Spinal cord (tissue), 10 donors: Measurements from ENCODE around the gene MRGPRX3. TPM values are rescaled to one million over a fixed set of nuclear protein-coding genes. Genes with fewer than 3 reads are reported as not detected.
A peak's percentile ranks its signal among the peaks of the same experiment; 100 is the strongest.

Experiments used
- DNase-seq, 6 donors: peaks; one replicate each; pipeline versions ENCODE4 v3.0.0 to v3.0.0-alpha.2; 2013 to 2015; ENCODE audit warnings: low spot score in 6 of 6, low read depth in 4 of 6
- H3K27ac ChIP-seq: one replicate; pipeline ENCODE4 v1.5.1; 2013; ENCODE audit warnings: low read depth, low read length, control low read depth
- H3K27me3 ChIP-seq: one replicate; pipeline ENCODE4 v1.6.1; 2013; ENCODE audit warnings: low read length; ENCODE audit not compliant: control insufficient read depth, insufficient read depth
- H3K36me3 ChIP-seq: one replicate; pipeline ENCODE4 v1.6.1; 2013; ENCODE audit warnings: low read length; ENCODE audit not compliant: control insufficient read depth, insufficient read depth
- H3K4me1 ChIP-seq: one replicate; pipeline ENCODE4 v1.6.1; 2013; ENCODE audit warnings: low read length; ENCODE audit not compliant: control insufficient read depth, insufficient read depth
- H3K4me3 ChIP-seq: one replicate; pipeline ENCODE4 v1.5.1; 2013; ENCODE audit warnings: low read depth, low read length, control low read depth
- H3K9me3 ChIP-seq: one replicate; pipeline ENCODE4 v1.6.1; 2013; ENCODE audit warnings: low read length; ENCODE audit not compliant: control insufficient read depth, insufficient read depth
- WGBS: methylation state at CpG from one replicate; pipeline ENCODE4 v1.1.5; 2013; ENCODE audit warnings: missing lambda C conversion rate; ENCODE audit not compliant: insufficient coverage; 5-methylcytosine and 5-hydroxymethylcytosine counted together
- long read RNA-seq, 4 donors: transcript quantifications; one replicate each; lab custom pipeline, GENCODE V29; 2026
- polyA plus RNA-seq, 2 donors: library from polyadenylated mRNA; unstranded; fragments of 120-200 nt; gene quantifications; one replicate each; pipeline ENCODE4 v1.2.1, GENCODE V29; 2013; ENCODE audit not compliant: insufficient read length in 2 of 2
- total RNA-seq, 2 donors: library from RNA; depleted of rRNA in 1 of 2; stranded (reverse); fragments of 120-200 nt in 1 of 2; fragments of >200 nt in 1 of 2; gene quantifications; one replicate each; pipeline versions ENCODE4 v1.2.3 to v1.2.4, GENCODE V29; 2013 to 2014
- donor health status: healthy.

The MRGPRX3 gene
- total RNA-seq (under 1 TPM in 1 of 2 donors, not detected in 1; 0.50 TPM), polyA plus RNA-seq (not detected)
- long read RNA-seq, donor 1 = 0 reads
- long read RNA-seq, donor 2 = 0 reads
- long read RNA-seq, donor 3 = 0 reads
- long read RNA-seq, donor 4 = 0 reads

DNA sequence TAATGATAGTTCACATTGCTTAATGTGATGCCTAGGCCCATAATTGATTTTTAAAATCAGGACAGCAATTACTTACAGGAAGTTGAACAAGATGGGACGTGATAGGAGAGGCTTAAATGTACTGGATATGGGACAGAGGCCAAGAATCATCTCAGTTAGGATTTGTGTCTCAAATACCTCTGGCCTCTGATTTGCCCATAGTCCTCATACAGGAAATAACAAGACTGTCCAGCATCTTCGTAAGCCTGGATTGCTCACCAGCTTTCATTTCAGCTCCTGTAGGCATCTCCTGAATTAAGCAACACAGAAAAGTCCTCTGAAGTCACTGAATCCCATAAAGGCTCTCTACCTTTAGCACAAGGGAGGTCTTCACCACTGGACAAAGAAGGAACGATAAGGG, at the start of gene MRGPRX3:
Gene MRGPRX3, plus strand, starts transcription at position 231 of the 400 bp plus-strand sequence. CDS start 4,632 bp downstream, outside the sequence.
- Histone ChIP-seq H3K36me3 (no peaks in the 10 kb centered on the region), H3K27me3 (peaks cover 3% of the 10 kb centered on the region), H3K9me3 (no peaks in the 10 kb centered on the region), H3K4me3 (no peak within 1 kb of the TSS), H3K4me1 (no peaks in the 10 kb centered on the region), H3K27ac (no peak within 1 kb of the TSS)
- DNase-seq = no peak
- WGBS = 100% methylated on average over 1 of the region's 3 CpGs

DNA sequence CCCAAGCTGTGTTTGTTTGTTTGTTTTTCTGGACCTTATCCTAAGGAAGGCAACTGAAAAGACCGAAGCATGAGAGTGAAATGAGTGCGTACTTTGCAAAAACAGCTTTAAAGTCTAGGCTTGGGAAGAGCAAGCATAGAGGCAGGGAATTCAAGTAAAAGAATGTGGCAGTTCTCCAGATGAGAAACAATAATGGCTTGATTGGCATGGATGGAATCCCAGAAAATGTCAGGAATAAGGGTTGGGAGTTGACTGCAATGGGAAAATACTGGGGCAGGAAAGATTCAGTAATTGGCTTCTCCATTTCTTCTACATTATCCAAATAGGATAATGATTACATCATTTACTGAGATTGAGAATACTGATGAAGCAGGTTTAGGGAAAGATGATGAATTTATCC, 44.0 kb upstream of the MRGPRX3 start:
- peaks cover 18% of the 10 kb centered on the region for H3K36me3 ChIP-seq
- no peaks in the 10 kb centered on the region for H3K4me1 ChIP-seq
- WGBS = 91% methylated on average over 2 of the region's 2 CpGs
- H3K27ac ChIP-seq = no peak overlapping the region
- H3K4me3 ChIP-seq = no peak overlapping the region
- DNase-seq = peak in 1 of 6 donors; percentile 85
- H3K9me3 ChIP-seq = no peaks in the 10 kb centered on the region
- no peaks in the 10 kb centered on the region for H3K27me3 ChIP-seq

DNA sequence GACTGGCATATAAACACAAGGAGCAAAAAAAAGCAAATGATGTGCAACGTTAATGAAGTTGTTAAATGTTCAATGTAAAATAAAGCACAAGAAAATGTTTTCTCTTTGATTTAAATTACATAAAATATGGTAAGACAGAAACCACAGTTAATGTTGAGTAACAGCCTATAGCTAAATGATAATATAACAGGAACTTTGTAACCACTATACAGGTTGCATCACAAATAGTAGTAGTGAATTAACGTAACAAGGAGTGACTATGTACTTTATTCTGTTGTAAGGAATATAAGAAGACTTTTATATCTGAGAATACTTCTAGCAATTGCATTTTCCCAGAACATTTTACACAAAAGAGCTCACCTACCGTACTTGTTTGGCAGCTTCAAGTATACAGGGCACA, 43.4 kb upstream of the MRGPRX3 start:
- Histone ChIP-seq H3K36me3 (peaks cover 16% of the 10 kb centered on the region), H3K4me3 (no peak overlapping the region), H3K9me3 (no peaks in the 10 kb centered on the region), H3K27me3 (no peaks in the 10 kb centered on the region), H3K4me1 (no peaks in the 10 kb centered on the region), H3K27ac (no peak overlapping the region)
- WGBS = 78% methylated on average over 1 of the region's 3 CpGs
- DNase-seq = no peak

DNA sequence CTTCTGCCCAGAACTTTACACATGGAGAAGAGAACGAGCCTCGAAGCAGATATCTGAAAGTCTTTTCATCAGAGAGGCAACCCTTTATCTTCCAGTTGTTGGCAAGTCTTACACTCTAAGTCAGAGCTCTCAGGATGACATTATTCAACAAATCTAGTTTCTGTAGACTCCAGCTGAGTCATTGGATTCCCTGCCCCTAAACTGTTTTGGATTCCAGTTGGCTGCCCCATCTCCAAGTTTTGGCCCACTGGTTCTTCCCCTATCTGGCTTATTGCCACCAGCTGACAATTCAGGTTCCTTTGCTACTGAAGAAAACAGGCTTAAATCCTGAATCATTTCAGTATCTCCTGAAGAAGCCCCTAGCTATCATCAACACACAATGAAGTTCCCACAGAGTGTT, 40.6 kb upstream of the MRGPRX3 start:
- Histone ChIP-seq H3K9me3 (no peaks in the 10 kb centered on the region), H3K4me1 (no peaks in the 10 kb centered on the region), H3K27ac (no peak overlapping the region), H3K4me3 (no peak overlapping the region), H3K36me3 (peaks cover 19% of the 10 kb centered on the region), H3K27me3 (no peaks in the 10 kb centered on the region)
- 57% methylated on average over 2 of the region's 2 CpGs for WGBS
- DNase-seq = peak in 1 of 6 donors; percentile 37

DNA sequence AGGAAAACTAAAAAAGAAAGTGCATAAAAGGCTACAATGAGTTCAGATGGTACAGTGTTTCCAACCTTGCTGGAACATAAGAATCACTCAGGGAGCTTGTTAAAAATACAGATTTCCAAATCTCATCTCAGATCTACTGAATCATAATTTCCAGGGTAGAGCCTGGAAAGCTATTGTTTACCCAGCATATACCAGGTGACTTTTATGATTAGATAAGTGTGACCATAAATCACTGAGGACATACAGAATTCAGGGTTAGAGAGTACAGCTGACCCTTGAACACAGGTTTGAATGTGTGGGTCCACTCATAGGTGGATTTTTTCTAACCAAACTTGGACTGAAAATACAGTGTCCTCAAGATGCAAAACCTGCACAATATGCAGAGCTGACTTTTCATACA, 38.4 kb upstream of the MRGPRX3 start:
- Histone ChIP-seq H3K4me3 (no peak overlapping the region), H3K27ac (no peak overlapping the region), H3K9me3 (no peaks in the 10 kb centered on the region), H3K27me3 (no peaks in the 10 kb centered on the region), H3K36me3 (peaks cover 21% of the 10 kb centered on the region), H3K4me1 (no peaks in the 10 kb centered on the region)
- DNase-seq = no peak

DNA sequence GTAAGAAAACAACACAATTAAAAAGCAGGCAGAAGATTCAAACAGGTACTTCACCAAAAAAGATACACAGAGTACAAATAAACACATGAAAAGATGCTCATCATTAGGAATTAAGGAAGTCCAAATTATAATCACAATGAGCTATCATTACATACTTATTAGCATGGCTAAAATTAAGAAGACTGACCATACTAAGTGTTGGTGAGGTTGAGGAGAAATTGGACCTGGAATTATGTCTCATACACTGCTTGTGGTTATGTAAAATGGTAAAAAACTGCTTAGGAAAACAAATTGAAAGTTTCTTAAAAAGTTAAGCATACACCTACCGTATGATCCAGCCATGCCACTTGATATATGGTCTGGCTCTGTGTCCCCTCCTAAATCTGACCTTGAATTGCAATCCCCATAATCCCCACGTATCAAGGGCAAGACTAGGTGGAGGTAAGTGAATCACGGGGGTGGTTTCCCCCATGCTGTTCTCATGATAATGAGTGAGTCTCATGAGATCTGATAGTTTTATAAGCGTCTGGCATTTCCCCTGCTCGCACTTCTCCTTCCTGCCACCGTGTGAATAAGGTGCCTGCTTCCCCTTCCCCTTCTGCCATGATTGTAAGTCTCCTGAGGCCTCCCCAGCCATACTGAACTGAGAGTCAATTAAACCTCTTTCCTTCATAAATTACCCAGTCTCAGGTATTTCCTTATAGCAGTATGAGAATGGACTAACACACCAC, 31.3 kb upstream of the MRGPRX3 start:
- Histone ChIP-seq H3K4me1 (peaks cover 5% of the 10 kb centered on the region), H3K27me3 (no peaks in the 10 kb centered on the region), H3K9me3 (no peaks in the 10 kb centered on the region), H3K4me3 (no peak overlapping the region), H3K36me3 (peaks cover 25% of the 10 kb centered on the region), H3K27ac (no peak overlapping the region)
- WGBS = 73% methylated on average over 3 of the region's 6 CpGs
- no peak for DNase-seq

DNA sequence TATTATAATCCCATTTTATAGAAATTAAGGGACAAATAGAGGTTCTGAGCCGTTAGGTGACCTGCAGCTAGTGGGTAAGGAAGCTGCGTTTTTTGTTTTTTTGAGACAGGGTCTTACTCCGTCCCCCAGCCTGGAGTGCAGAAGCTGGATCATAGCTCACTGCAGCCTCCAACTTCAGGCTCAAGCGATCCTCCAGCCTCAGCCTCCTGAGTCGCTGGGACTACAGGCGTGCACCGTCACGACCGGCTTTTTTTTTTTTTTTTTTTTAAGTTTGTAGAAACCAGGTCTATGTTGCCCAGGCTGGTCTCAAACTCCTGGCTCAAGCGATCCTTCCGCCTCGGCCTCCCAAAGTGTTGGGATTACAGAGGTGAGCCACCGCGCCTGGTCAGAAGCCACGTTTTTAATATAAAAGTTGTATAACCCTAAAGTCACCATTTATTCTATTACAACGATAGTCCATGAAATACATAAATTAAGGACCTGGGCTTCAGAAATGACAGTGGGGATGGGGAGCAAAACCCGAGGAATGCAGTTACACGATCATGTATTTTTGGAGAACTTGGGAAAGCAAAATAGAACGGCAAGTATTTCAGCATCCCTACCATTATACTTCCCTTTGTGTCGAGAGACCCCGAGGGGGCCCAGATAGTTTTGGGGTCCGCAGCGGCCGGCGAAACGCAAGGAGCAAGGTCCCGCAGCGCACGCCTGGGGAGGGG, 27.1 kb upstream of the MRGPRX3 start:
- no peak for DNase-seq
- H3K27me3 ChIP-seq = no peaks in the 10 kb centered on the region
- WGBS = 15% methylated on average over 10 of the region's 29 CpGs
- H3K4me3 ChIP-seq = peak overlapping the region; percentile 68
- peaks cover 5% of the 10 kb centered on the region for H3K4me1 ChIP-seq
- no peak overlapping the region for H3K27ac ChIP-seq
- no peaks in the 10 kb centered on the region for H3K9me3 ChIP-seq
- peaks cover 17% of the 10 kb centered on the region for H3K36me3 ChIP-seq

DNA sequence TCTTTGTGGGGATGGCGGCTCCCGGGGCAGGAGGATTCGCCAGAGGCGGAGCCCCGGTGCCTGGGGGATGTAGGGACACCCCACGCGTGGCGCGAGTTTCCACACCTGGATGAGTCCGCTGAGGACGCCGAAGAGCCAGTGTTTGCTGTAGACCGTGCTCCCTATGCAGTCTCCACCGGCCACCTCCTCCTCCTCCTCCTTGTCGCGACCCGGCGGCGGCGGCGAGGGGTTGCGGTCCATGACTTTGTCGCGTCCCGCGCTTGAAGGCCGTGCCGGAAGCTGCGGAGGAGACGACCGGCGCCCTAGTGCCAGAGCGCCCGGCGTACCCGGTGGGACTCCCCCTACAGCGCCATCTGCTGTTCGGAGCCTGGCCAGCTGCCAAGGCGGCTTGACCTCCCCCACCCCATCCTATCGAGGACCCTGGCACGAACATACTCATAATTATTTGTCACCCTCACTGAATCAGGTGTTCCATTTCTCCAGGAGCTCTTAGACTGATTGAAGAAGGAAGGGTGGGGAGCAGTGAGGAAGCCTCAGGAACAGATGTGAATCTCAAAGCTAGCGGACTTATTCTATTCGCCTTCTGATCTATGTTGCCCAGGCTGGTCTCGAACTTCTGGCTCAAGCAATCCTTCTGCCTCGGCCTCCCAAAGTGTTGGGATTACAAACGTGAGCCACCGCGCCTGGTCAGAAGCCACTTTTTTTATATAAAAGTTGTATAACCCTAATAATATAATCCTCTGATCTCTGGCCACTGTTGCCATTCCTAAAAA, 26.4 kb upstream of the MRGPRX3 start, which contains the start of gene SAAL1:
Gene SAAL1, minus strand, starts transcription at position 281 of the 773 bp plus-strand sequence. Its CDS starts 41 bp downstream, at position 240.
- H3K4me3 ChIP-seq = peak within 1 kb of the TSS; percentile 68
- no peak within 1 kb of the TSS for H3K27ac ChIP-seq
- peaks cover 2% of the 10 kb centered on the region for H3K27me3 ChIP-seq
- DNase-seq = peak in 5 of 6 donors; percentile 62 to 96 (median 77)
- WGBS = 4% methylated on average over 38 of the region's 48 CpGs
- H3K9me3 ChIP-seq = no peaks in the 10 kb centered on the region
- H3K4me1 ChIP-seq = peaks cover 5% of the 10 kb centered on the region
- peaks cover 17% of the 10 kb centered on the region for H3K36me3 ChIP-seq

DNA sequence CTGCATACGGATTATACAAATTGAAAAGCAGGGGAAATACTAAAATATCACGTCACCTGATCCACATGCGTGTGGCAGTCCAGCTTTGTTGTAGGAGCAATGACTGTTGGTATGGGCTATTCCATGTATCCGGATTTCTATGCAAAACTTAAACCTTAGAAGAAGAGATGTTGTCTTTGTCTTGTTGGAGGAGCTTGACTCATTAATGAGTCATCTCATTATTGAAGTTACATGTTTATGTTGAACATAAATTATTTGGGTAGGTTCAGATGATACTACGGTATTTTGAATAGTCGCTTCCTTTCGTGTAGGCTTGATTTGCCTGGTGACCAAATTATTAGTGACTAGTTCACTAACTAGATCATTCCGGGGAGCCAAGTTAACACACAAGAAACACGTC, 25.7 kb upstream of the MRGPRX3 start:
- peaks cover 5% of the 10 kb centered on the region for H3K4me1 ChIP-seq
- 100% methylated on average over 6 of the region's 9 CpGs for WGBS
- peaks cover 12% of the 10 kb centered on the region for H3K36me3 ChIP-seq
- no peak overlapping the region for H3K27ac ChIP-seq
- H3K27me3 ChIP-seq = peaks cover 2% of the 10 kb centered on the region
- H3K9me3 ChIP-seq = no peaks in the 10 kb centered on the region
- no peak for DNase-seq
- no peak overlapping the region for H3K4me3 ChIP-seq
